RPMI7951 (cell line): ENCODE measurements around the gene OR10W1. TPM values are rescaled to one million over a fixed set of nuclear protein-coding genes. Genes with fewer than 3 reads are reported as not detected.
A peak's percentile ranks its signal among the peaks of the same experiment; 100 is the strongest.

Source experiments
- DNase-seq: peaks from one replicate; pipeline ENCODE4 v3.0.0-alpha.2; 2012; ENCODE audit warnings: low read depth
- total RNA-seq: library from RNA; depleted of rRNA; stranded (reverse); fragments of >200 nt; shearing (Covaris generic); gene quantifications from 2 replicates; pipeline ENCODE4 v1.2.3, GENCODE V29; 2014; rRNA removed

The OR10W1 gene, protein sequence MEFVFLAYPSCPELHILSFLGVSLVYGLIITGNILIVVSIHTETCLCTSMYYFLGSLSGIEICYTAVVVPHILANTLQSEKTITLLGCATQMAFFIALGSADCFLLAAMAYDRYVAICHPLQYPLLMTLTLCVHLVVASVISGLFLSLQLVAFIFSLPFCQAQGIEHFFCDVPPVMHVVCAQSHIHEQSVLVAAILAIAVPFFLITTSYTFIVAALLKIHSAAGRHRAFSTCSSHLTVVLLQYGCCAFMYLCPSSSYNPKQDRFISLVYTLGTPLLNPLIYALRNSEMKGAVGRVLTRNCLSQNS
- not detected in 2 replicates for total RNA-seq

DNA sequence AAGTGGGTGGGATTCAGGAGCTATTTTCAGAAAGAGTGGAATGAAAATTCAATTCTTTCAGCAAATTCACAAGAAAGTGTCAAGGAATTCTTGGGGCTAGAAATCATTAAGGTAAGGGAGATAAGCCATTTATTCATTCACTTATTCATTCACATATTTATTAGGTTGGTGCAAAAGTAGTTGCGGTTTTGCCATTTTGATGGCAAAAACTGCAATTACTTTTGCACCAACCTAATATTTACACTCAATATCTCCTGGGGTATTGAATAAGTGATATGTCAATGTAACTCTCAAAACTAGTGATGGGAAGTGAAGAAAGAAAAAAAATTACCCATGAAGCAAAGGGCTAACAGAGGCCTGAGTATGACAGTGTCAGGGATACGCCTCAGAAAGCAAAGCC lies at the start of gene OR10W1:
Gene OR10W1 (minus strand): TSS at position 119 of the 400 bp plus-strand sequence. CDS start 402 bp downstream, outside the sequence.
- DNase-seq = no peak

DNA sequence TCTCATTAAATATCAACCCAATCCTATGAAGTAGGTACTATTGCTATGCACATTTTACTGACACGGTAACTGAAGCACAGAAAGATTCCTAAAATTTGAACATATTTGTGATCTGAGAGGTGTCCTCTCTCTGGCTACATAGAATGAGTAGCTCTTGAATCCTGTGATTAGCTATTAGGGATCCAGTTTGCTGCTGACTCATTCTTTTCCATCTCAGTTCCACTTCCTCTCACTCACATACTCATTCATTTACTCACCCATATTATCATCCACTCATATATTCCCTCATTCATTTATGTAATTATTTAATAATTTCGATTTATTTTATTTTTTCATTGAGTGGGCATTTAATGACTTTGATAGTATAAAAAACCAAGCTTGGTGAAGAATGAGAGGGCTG lies 48.1 kb upstream of the OR10W1 start:
- DNase-seq = peak; percentile 59

DNA sequence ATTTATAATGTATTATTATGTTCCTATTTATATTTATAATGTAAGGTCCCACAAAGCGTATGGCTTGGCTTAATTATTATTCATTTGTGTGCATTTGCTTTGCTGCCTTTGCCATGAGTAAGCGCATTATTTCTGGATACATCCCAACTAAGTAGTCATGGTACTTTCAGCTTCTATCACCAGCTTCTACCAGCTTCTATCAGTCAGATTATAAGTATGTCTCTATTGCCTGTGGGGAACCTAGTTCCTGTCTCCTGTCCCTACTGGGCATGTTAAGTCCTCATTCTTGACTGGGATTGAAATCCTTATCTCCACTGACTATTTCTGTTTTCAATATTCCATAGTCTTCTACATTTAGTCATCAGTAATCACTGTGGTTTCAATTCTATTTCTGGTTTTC lies 33.5 kb upstream of the OR10W1 start:
- DNase-seq = peak; percentile 79

DNA sequence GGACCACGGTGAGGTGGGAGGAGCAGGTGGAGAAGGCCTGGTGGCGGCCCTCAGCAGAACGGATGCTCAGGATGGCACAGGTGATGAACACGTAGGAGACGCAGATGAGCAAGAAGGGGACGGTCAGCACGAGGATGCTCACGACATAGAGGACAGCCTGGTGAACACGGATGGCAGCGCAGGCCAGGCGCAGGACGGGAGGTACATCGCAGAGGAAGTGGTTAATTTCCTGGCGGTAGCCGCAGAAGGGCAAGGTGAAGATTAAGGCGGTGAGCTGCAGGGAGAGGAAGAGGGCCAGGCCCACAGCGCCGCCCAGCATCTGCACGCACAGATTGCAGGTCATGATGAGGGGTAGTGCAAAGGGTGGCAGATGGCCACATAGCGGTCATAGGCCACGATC lies 24.0 kb upstream of the OR10W1 start:
- DNase-seq = no peak

DNA sequence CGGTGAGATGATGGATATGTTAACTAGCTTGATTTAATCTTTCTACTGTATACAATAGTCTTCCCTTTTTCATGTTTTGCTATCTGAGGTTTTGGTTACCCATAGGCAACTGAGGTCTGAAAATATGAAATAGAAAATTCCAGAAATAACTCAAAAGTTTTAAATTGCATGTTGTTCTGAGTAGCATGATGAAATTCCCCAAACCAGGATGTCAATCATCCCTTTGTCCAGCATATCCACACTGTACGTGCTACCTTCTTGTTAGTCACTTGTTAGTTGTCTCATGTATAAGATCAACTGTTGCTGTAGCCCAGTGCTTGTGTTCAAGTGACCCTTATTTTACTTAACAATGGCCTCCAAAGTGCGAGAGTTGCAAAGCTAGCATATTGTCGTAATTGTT lies 21.2 kb upstream of the OR10W1 start:
- DNase-seq = peak; percentile 2

DNA sequence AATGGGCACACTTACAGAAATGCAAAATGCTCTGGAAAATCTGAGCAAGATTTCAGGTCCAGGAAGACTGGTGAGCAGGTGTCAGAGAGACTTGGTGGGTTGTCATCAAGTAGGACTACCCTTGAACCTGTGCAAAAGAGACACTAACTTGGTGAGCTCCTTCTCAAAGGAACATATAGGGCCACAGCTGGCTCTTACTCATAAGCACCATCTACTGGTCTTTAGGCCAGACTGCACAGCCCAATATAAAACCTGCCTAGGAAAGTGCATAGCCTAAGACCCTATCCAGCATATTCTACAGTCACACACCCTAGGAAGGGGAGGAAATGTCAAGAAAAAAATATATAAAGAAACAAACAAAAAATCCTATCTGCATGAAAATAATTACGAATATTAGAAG lies 18.2 kb upstream of the OR10W1 start:
- DNase-seq = peak; percentile 51

DNA sequence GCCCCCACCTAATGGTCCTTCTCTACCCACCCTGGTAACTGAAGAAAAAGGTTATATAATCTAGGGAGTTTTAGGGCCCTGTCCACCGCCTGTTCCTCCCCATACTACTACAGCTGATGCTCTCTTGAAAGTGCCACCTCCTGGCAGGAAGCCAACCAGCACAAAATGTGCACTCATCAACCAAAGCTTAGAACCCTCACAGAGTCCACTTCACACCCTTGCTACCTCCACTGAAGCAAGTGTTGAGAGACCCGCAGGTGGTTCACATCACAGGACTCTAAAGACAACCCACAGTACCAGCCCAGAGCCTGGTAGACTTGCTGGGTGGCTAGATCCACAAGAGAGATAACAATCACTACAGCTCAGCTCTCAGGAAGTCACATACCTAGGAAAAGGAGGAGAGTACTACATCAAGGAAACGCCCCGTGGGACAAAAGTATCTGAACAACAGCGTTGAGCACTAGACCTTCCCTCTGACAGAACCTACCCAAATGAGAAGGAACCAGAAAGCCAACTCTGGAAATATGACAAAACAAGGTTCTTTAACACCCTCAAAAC lies 17.5 kb upstream of the OR10W1 start:
- no peak for DNase-seq

DNA sequence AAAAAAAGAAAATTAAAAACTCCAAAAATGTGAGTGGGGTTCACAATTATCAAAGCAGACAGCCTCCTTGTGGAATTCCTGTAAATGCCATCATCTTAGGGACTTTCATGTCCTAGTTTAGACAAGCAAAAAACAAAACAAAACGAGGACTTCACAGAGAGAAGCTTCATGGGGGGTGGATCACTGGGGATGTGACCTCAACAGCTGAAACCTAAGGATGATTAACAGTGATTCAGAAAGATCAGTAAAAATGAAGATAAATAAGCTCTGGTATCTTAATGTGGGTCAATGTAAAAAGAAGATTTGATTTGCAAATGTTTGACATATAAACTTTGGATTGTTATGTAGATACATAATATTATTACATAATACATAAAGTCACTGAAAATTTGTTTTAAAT lies 8.1 kb upstream of the OR10W1 start:
- no peak for DNase-seq

DNA sequence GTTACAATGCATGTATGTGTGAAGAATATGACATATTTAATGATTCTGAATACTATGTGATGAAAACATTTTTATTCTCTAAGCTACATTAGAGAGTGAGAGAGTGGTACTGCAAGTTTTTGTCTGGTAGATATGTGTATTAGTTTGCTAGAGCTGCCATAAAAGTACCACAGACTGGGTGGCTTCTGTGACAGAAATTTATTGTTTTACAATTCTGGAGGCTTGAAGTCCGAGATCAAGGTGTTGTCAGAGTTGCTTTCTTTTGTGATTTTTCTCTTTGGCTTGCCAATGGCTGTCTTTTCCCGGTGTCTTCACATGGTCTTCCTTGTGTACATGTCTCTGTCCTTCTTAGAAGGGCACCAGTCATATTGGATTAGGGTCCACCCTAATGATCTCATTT lies 6.9 kb upstream of the OR10W1 start:
- DNase-seq = no peak

DNA sequence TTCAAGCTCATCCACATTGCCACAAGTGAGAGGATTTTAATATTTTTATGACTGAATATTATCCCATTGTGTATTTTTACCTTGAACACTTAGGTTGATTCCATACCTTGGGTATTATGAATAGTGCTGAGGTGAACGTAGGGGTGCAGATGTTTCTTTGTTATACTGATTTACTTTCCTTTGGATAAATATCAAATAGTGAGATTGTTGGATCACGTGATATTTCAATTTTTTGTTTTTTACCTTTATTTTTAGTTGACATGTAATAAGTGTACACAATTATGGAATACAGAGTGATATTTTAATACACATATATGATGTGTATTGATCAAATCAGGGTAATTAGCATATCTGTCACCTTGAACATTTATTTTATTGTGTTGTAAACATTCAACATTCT lies 8.1 kb downstream of the OR10W1 start:
- no peak for DNase-seq

DNA sequence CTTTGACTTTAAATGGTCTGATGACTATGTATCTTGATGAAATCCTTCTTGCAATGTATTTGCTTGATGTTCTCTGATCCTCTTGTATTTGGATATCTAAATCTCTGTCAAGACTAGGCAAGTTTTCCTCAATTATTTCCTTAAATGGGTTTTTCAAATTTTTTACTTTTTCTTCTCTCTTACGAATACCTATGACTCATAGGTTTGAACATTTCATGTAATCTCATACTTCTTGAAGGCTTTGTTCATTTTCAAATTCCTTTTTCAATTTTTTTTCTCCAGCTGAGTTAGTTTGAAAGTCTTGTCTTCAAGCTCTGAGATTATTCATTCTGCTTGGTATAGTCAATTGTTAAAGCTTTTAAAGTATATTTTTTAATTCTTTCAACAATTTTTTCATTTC lies 13.1 kb downstream of the OR10W1 start:
- DNase-seq = no peak

DNA sequence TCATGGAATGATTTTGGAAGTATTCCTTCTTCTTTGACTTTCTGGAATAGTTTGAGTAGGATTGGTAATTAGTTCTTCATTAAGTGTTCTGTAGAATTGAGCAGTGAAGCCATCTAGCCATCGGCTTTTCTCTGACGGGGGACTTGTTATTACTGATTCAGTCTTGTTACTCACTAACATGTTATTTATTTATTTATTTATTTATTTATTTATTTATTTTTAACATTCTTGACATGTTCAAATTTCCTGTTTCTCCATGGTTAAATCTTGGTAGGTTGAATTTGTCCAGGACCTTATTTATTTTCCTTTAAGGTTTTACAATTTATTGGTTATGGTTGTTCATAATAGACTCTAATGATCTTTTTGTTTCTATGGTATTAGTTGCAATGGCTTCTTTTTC lies 24.1 kb downstream of the OR10W1 start:
- no peak for DNase-seq

DNA sequence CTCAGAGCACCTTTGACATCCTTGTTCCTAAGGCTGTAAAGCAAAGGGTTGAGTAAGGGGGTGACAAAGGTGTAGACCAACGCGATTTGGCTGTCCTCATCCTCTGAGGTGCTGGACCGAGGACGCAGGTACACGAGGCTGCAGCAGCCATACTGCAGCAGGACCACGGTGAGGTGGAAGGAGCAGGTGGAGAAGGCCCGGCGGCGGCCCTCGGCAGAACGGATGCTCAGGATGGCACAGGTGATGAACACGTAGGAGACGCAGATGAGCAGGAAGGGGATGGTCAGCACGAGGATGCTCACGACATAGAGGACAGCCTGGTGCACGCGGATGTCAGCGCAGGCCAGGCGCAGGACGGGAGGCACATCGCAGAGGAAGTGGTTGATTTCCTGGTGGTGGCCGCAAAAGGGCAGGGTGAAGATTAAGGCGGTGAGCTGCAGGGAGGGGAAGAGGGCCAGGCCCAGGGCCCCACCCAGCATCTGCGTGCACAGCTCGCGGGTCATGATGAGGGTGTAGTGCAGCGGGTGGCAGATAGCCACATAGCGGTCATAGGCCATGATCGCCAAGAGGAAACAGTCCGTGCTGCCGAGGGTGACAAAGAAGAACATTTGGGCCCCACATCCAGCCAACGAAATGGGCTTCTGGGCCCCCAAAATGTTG lies 40.0 kb downstream of the OR10W1 start:
- no peak for DNase-seq

DNA sequence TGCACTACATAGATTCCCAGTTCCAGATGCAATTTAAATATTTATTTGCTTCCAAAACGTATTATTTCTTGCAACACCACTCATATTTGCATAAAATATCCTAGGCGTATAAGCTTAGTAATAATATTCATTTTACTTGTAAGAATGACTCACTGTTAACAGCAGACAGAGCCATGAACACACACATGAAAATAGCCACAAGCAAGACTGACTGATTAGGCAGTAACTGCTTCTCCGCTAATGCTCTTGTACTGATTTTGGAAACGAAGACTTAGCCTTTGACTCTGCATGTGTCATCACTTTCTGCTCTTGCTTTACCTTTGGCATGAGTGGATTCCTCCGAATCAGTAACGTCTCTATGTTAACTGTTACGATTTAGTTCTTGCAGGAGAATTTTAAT lies 45.3 kb downstream of the OR10W1 start:
- peak; percentile 57 for DNase-seq

Other genes starting within 250 kb of the OR10W1 start
- gene OR9Q1, start 244.4 kb downstream of the OR10W1 start, total RNA-seq = not detected in 2 replicates
- not detected in 2 replicates for gene OR6Q1, start 237.3 kb downstream of the OR10W1 start, total RNA-seq
- not detected in 2 replicates for gene OR9I1, start 142.7 kb downstream of the OR10W1 start, total RNA-seq
- gene OR9Q2, start 79.2 kb downstream of the OR10W1 start, total RNA-seq = not detected in 2 replicates
- not detected in 2 replicates for gene OR1S2, start 64.1 kb downstream of the OR10W1 start, total RNA-seq
- gene OR1S1, start 55.5 kb downstream of the OR10W1 start, total RNA-seq = not detected in 2 replicates
- not detected in 2 replicates for gene OR10Q1, start 39.3 kb downstream of the OR10W1 start, total RNA-seq
- not detected in 2 replicates for gene OR5B17, start 90.8 kb upstream of the OR10W1 start, total RNA-seq
- not detected in 2 replicates for gene OR5B3, start 138.6 kb upstream of the OR10W1 start, total RNA-seq
- not detected in 2 replicates for gene OR5B2, start 159.9 kb upstream of the OR10W1 start, total RNA-seq
- not detected in 2 replicates for gene OR5B12, start 174.0 kb upstream of the OR10W1 start, total RNA-seq
- gene OR5B21, start 239.8 kb upstream of the OR10W1 start, total RNA-seq = not detected in 2 replicates